GM19467 (cell line): ENCODE results near the gene SYT12.
"Not testable (repeated sequence)": the region's sequence is repeated elsewhere in the genome, so short reads cannot be mapped to it uniquely, and the experiment has no call there.

ENCODE experiments used
- ATAC-seq: cut with Tn5 transposase; IDR thresholded peaks from one replicate; pipeline ENCODE4 v1.9.1; 2021; ENCODE audit warnings: mild to moderate bottlenecking, moderate library complexity; ENCODE audit not compliant: unreplicated experiment

The SYT12 gene

DNA sequence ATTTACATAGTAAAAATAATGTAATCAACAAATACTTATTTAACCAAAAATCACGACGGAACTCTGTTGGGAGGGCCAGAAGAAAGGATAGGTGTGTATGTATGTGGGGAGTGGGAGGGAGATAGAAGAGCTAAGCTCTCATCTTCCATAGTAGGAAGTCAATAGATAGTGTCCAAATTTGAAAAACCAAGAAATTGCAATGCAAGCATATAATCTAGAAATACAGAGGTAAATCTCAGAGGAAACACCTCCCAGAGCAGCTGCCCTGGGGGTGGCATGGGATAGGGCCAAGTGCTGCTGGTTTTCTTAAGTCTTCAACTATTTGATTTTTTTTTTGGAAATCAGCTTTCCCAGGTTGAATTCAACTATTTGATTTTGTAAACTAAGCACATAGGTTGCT, 30.9 kb upstream of the SYT12 start:
- ATAC-seq = no peak

- no peak for ATAC-seq
These were observed 26.2 kb upstream of the SYT12 start for GRCh38 chr11:66996609-66997273.

DNA sequence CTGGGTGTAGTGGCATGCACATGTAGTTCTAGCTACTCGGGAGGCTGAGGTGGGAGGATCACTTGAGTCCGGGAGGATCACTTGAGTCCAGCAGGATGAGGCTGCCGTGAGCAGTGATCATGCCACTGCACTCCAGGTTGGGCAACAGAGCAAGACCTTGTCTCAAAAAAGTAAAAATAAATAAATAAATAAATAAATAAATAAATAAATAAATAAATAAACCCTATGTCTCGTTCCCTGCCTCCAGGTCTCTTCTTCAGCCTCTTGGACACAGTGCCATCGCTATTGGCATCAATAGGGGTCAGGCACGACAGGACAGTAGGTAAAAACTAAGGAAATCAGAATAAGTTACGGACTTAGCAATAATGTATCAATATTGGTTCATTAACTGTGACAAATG, 23.4 kb upstream of the SYT12 start:
- ATAC-seq = no peak

GRCh38 chr11:67001332-67001731, 21.6 kb upstream of the SYT12 start:
- ATAC-seq = no peak

GRCh38 chr11:67002297-67002913, 20.5 kb upstream of the SYT12 start:
- no peak for ATAC-seq

GRCh38 chr11:67002921-67003411, 20.0 kb upstream of the SYT12 start:
- ATAC-seq = no peak

DNA sequence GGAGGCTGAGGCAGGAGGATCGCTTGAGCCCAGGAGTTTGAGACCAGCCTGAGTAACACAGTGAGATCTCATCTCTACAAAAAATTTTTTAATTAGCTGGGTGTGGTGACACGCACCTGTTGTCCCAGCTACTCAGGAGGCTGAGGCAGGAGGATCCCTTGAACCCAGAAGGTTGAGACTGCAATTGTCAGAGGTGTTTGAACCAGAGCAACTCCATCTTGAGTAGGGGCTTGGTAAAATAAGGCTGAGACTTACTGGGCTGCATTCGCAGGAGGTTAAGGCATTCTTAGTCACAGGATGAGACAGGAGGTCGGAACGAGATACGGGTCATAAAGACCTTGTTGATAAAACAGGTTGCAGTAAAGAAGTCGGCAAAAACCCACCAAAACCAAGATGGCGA, 17.7 kb upstream of the SYT12 start:
- not testable (repeated sequence) for ATAC-seq

GRCh38 chr11:67006029-67006884, 16.7 kb upstream of the SYT12 start:
- no peak for ATAC-seq

DNA sequence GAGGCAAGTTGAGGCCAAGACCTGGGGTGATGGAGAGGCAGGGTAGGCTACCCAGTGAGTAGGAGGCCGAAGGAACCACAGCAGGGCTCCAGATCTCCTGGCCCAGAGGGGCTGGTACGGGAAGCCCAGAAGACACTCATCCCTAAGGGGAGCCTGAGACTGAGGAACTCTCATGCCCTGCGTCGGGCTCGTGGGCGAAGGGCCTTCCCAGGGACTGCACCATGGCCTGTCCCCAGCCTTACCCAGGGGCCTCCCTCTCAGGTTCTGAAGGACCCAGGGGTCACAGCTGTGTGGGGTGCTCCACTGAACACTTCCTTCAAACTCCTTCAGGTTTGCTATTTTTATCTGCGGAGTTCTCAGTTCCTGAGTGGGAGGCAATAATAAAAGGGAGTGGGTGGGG, 15.8 kb upstream of the SYT12 start:
- ATAC-seq = no peak

GRCh38 chr11:67010296-67010905, 12.5 kb upstream of the SYT12 start:
- ATAC-seq = no peak

DNA sequence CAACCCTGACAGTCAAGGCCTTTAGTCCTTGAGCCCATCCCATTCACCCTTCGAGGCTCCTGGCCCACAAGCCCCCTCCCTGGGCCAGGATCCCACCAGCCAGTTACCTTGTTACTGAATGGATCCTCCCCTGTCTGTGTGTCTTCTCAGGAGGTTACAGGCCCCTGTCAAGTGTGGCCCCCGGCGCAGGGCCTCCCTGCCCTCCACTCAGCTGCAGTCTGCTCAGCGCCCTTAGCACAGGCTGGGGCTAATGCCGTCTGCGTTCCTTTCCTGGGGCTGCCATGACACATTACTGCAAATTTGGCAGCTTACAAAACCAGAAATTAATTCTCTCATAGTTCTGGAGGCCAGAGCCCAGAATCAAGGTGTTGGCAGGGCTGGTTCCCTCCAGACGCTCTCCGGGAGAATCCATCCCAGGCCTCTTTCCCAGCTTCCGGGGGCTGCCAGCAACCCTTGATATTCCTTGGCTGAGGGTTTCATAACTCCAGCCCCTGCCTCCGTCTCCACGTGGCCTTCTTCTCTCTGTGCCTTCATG, 9.4 kb upstream of the SYT12 start:
- ATAC-seq = no peak

DNA sequence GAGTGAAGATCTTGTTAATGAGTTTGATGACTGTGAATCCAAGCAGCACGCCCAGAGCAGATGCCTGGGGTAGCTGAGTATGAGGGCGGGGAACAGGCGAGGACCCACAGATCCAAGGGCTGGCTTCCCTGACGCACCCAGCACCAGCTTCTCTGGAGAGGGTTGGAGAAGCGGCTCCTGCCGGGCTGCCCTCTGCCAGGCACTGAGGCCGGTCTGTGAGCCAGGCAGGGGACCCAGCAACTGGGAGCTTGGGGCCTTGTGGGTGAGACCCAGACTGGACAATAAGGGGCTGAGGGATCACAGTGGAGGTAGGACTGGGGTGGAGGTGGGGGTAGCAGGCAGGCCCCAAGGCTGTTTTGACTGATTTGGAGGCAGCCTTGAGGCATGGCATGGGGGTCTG, 8.6 kb upstream of the SYT12 start:
- no peak for ATAC-seq

GRCh38 chr11:67015048-67015447, 7.9 kb upstream of the SYT12 start:
- no peak for ATAC-seq

DNA sequence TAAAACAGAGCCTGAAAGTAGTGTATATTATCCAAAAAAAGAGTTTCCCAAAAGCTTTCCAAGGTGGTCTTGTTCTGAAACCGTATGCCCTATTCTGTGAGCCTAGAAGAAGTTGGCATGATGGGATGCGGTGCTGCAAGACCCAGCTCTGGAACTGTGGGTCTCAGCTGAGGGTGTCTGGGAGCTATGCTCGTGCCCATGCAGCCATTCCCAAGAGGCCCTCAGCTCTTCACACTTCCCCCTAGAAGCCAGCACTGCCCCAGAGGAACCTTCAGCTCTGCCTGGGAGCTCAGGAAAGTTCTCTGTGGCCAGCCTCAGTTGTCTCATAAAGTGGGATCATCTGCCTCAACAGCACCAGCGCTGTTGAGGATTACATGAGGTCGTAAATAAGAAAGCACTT, 6.4 kb upstream of the SYT12 start:
- no peak for ATAC-seq

DNA sequence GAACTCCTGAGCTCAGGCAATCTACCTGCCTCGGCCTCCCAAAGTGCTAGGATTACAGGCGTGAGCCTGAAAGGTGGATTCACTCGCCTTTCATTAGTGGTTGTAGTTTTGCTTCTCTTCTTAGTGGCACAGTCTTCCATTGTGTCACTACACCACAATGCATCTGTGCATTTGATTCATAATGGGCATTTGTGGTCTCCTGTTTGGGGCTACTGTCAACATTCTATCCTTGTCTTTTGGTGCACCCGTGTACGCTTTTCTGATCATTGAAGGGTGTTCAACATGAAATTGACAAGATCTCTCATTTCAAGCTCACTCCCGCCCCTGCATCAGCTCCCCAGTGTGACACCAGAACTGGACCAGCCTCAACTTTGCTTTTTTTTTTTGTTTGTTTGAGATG, 2.0 kb upstream of the SYT12 start:
- no peak for ATAC-seq

GRCh38 chr11:67022341-67022933, 497 bp upstream of the SYT12 start:
- no peak for ATAC-seq

DNA sequence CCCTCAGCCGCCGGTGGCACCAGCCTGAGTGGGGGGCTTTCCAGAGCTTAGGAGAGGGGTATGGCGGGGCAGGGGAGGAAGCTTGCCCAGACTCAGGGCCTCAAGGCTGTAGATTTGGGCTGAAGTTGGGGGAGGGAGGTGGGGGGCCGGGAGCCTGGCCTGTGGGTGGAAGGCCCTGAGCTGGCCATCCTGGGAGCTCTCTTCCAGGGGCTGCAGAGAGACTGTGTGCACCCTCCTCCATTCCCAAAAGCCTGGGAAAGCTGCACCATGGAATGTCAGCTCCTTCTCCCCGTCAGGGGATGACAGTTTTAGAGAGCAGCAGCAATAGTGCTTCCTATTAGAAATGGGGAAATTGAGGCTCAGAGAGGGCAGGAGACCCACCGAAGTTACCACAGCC, 1.0 kb downstream of the SYT12 start:
- no peak for ATAC-seq

DNA sequence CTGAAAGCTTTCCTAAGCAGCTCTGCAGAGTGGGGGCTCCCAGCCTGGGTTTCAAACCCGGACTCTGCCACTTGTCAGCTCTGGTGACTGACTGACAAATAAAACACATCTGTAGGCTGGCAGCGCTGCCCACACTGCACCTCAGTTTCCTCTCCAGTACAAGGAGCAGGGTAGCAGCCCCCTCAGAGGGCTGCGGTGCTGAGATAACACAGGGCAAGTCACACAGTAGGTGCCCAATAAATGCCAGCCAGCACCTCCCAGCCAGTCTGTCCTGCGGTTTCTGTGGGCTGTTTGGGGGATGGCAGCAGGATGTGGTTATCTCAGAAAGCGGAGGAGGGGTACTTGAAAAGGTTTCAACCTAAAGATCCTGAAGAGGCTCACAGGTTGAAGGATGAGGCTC, 1.5 kb downstream of the SYT12 start:
- ATAC-seq = no peak

GRCh38 chr11:67024966-67025365, 2.0 kb downstream of the SYT12 start:
- no peak for ATAC-seq

- no peak for ATAC-seq
These were observed 2.8 kb downstream of the SYT12 start for GRCh38 chr11:67025750-67026149.

GRCh38 chr11:67026941-67027340, 4.0 kb downstream of the SYT12 start:
- no peak for ATAC-seq
